GM03348 (cell line): ENCODE data around the gene ADAM17.
"Not testable (repeated sequence)": the region's sequence is repeated elsewhere in the genome, so short reads cannot be mapped to it uniquely, and the experiment has no call there.

Source experiments
- DNase-seq: peaks from one replicate; pipeline ENCODE4 v3.0.0; 2012; ENCODE audit warnings: low spot score

Gene ADAM17

GRCh38 chr2:9565436-9566153 is 10.0 kb upstream of the ADAM17 start:
- DNase-seq, result peak; percentile 89

- no peak for DNase-seq
Observed at GRCh38 chr2:9560628-9561027, 5.0 kb upstream of the ADAM17 start.

GRCh38 chr2:9558948-9559381 is 3.3 kb upstream of the ADAM17 start:
- DNase-seq, result peak; percentile 53

- DNase-seq, result no peak
Observed at GRCh38 chr2:9556121-9556743, 602 bp upstream of the ADAM17 start.

GRCh38 chr2:9554921-9555296 is 721 bp downstream of the ADAM17 start:
- DNase-seq, result peak; percentile 51

- peak; percentile 72 for DNase-seq
Observed at GRCh38 chr2:9552219-9553178, 3.1 kb downstream of the ADAM17 start.

DNA sequence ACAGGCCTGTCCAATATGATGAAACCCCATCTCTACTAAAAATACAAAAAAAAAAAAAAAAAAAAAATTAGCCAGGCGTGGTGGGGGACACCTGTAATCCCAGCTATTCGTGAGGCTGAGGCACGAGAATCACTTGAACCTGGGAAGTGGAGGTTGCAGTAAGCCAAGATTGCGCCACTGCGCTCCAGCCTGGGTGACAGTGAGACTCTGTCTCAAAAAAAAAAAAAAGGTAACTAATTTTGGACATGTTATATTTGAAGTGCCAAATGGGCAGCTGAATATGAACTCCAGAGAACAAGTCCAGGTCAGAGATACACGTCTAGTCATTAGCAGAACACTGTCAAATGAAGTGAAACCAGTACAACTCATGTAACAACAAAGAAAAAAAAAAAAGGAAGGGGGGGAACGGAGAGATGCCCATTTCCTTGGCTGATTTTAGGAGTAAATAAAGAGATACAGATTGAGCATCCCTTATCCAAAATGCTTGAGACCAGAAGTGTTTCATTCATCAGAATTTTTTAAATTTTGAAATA is 4.7 kb downstream of the ADAM17 start:
- not testable (repeated sequence) for DNase-seq

DNA sequence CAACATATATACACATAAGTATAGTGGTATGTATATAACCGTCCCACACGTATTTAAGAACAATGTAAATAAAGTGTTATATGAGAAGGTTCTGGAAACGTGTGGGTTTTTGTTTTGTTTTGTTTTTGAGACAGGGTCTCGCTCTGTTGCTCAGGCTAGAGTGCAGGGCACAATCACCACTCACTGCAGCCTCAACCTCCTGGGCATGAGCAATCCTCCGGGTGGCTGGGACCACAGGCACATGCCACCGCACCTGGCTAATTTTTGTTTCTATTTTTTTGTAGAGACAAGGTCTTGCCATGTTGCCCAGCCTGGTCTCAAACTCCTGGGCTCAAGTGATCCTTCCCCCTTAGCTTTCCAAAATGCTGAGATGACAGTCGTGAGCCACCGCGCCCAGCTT is 6.2 kb downstream of the ADAM17 start:
- DNase-seq, result no peak

DNA sequence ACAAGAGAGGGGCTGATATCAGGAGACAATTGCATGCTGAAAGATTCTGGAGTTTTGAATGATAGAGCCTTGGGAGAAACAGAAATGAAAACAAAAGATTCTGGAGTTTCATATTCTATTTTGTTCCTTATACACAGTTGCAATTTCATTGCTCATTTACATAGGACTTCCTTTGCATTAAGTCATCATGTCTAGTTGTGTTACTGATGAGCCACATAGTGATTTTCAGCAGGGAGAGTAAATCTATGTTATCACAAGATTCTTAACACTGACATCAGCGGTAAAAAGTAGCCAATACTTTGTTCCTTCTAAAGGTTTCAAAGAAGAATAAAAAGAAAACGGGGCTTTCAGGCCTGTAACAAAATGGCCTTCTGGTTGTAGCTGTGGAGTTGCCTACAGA is 7.1 kb downstream of the ADAM17 start:
- DNase-seq, result no peak

GRCh38 chr2:9547262-9547991 is 8.2 kb downstream of the ADAM17 start:
- DNase-seq, result peak; percentile 17

GRCh38 chr2:9545502-9545901 is 10.1 kb downstream of the ADAM17 start:
- no peak for DNase-seq

- no peak for DNase-seq
Observed at GRCh38 chr2:9543557-9543956, 12.1 kb downstream of the ADAM17 start.

DNA sequence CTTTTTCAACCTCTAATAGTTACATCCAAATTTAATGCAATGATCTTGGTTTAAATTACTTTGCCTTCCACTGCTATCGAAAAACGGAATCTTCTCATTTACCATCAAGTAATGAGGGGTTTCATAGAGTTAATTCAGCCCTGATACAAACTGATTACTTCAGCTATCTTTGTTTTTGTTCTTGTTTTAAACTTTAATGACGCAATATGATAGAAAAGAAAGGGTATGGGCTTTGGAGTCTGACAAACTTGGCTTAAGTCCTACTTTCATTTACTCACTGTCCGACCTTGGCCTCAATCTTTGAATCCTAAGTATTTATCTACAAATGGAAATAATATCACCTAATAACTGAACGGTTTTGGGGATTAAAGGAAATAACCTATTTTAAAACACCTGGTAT is 16.1 kb downstream of the ADAM17 start:
- no peak for DNase-seq

GRCh38 chr2:9538000-9538507 is 17.6 kb downstream of the ADAM17 start:
- peak; percentile 85 for DNase-seq

DNA sequence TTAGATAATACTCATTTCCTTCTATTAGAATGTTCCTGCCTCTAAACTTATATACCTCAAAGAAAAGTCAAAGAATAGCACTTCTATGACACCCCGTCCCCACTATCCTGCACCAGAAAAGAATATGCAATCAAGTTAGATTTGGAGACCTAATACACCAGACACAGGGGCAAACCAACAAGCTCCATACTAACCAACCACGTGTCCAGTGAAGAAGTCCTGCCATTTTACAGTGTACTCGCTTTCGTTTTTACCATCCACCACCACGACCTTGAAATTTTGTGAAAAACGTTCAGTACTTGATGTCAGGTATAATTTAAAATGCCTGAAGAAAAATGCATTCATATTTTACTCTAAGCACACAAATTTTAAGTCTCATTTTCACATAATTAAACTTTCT is 19.1 kb downstream of the ADAM17 start:
- DNase-seq, result no peak

DNA sequence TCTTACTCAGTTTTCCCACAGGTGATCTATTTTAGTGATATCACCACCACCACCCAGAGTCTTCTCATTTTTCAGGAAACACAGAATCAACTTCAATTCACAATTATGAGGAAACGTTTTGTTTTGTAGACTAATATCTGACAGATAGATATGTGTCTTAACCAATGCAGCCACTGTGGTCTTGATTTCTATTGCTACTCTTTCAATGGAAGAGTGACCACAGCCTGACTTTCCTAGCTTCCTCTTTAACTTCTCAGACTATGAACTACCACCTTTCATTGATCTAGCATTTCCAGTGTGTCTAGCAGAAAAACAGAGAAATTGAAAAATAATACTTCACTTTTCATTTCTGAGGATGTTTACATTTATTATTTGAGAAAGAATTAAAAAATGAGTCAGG is 20.5 kb downstream of the ADAM17 start:
- no peak for DNase-seq

- no peak for DNase-seq
Observed at GRCh38 chr2:9533663-9534062, 22.0 kb downstream of the ADAM17 start.

GRCh38 chr2:9532421-9532820 is 23.2 kb downstream of the ADAM17 start:
- no peak for DNase-seq

- DNase-seq, result no peak
Observed at GRCh38 chr2:9527995-9528787, 27.4 kb downstream of the ADAM17 start.

DNA sequence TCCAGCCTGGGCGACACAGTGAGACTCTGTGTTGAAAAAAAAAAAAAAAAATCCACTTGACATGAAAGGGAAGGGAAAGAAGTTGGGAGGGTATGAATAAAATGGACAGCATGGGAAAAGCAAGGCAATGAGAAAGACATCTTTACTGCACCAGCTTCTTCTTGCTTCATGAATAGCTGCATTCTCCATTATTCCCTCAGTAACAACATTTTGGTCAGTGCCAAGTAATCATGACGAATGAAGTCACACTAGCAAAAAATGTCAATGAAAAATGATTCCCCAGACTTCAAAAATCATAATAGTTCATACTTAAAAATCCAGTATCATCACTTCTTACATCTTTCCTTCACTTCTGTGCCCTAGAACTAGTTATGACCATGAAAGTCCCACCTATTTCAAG is 30.4 kb downstream of the ADAM17 start:
- DNase-seq, result no peak

DNA sequence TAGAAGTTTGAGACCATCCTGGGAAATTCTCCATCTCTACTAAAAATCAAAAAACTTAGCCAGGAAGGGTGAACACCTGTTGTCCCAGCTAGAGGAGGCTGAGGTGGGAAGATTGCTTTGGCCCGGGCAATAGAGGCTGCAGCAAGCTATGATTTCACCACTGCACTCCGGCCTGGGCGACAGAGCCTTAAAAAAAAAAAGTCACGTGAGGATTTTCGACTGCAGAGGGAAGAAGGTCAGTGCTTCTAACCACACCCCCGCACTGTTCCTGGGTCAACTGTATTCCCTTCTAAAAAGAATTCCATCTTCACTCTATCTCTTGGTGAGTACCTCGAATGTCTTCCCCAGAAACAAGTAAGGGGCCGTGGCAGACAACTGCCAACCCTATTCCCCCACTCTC is 31.3 kb downstream of the ADAM17 start:
- no peak for DNase-seq
